Adrenal gland (tissue), 19 donors: Measurements from ENCODE around the gene HGS. TPM values are rescaled to one million over a fixed set of nuclear protein-coding genes. Genes with fewer than 3 reads are reported as not detected.

Experiments
- DNase-seq, 7 donors: peaks; one replicate each; pipeline ENCODE4 v3.0.0-alpha.2; 2019 to 2020
- H3K27ac ChIP-seq, 5 donors: fragments of 200-600 bp; sonication (generic) in 4 of 5; 1 replicate in 3 of 5; 2 replicates in 2 of 5; pipeline versions ENCODE4 v1.5.1 to v1.8.0; 2016 to 2020; ENCODE audit warnings: mild to moderate bottlenecking in 1 of 5
- H3K27me3 ChIP-seq: fragments of 200-600 bp; 2 replicates; pipeline ENCODE4 v1.8.0; 2021
- H3K36me3 ChIP-seq, 2 donors: fragments of 200-600 bp; replicated peaks in 1 of 2; 1 replicate in 1 of 2; 2 replicates in 1 of 2; pipeline versions ENCODE4 v1.5.1 to v1.8.0; 2018 to 2022
- H3K4me1 ChIP-seq, 2 donors: fragments of 200-600 bp; replicated peaks in 1 of 2; 1 replicate in 1 of 2; 2 replicates in 1 of 2; pipeline versions ENCODE4 v1.5.1 to v1.8.0; 2018 to 2021
- H3K4me3 ChIP-seq, 4 donors: fragments of 200-600 bp; sonication (generic) in 3 of 4; one replicate each; pipeline ENCODE4 v1.5.1; 2016 to 2018
- H3K9me3 ChIP-seq, 3 donors: fragments of 200-600 bp; sonication (generic) in 1 of 3; replicated peaks in 1 of 3; 1 replicate in 2 of 3; 2 replicates in 1 of 3; pipeline versions ENCODE4 v1.5.1 to v1.8.0; 2016 to 2021
- POLR2A ChIP-seq, 2 donors: fragments of 450-650 bp; IDR thresholded peaks; one replicate each; pipeline ENCODE4 v1.6.1; 2017; ENCODE audit warnings: antibody characterized with exemption in 2 of 2, mild to moderate bottlenecking in 2 of 2, moderate library complexity in 1 of 2
- WGBS, 4 donors: extraction: QIAGEN DNeasy Blood & Tissue Kit in 2 of 4; methylation state at CpG; one replicate each; pipeline versions ENCODE4 v1.1.5 to v1.1.7; 2013 to 2017; 5-methylcytosine and 5-hydroxymethylcytosine counted together
- intact Hi-C, 2 donors: fragments of 100-400 bp; cut with DNase I; formaldehyde crosslinking; loops; one replicate each; pipeline versions ENCODE4 v1.14.1 to v1.15.0; 2022 to 2023
- long read RNA-seq, 10 donors: library from polyadenylated mRNA in 3 of 10; unstranded in 2 of 10; stranded (forward) in 1 of 10; transcript quantifications; one replicate each; pipeline ENCODE4 v2.0.0 and lab custom pipeline, GENCODE V29; 2021 to 2026
- polyA plus RNA-seq, 3 donors: library from polyadenylated mRNA; stranded (reverse); fragments of 200-250 nt in 2 of 3; fragments of 350-450 nt in 1 of 3; fragmentation: Illumina TruSeq in 1 of 3; extraction: RNeasy Lipid Tissue Mini Kit (QIAGEN cat#74804) in 1 of 3; gene quantifications; one replicate each; pipeline ENCODE4 v1.2.3, GENCODE V29; 2013 to 2014
- total RNA-seq, 9 donors: library from RNA; depleted of rRNA in 4 of 9; stranded (reverse); fragments of >200 nt in 4 of 9; fragments of 120-200 nt in 1 of 9; fragmentation: NEBNext Ultra II Directional in 1 of 9; extraction: Animal tissue kit (Norgen Biotek cat#: 25700) in 1 of 9; gene quantifications; one replicate each; pipeline versions ENCODE4 v1.1.0 to v1.2.4, GENCODE V29; 2013 to 2023
- TF ChIP-seq, protein P1 (sequence below), 6 experiments: fragments of 450-650 bp in 4 of 6; fragments of 200-600 bp in 2 of 6; sonication (generic) in 1 of 6; IDR thresholded peaks; 1 replicate in 5 of 6; 2 replicates in 1 of 6; pipeline versions ENCODE4 v1.5.1 to v1.8.0; 2016 to 2021; ENCODE audit warnings: antibody characterized with exemption in 6 of 6, mild to moderate bottlenecking in 2 of 6, moderate library complexity in 1 of 6
- donor health status: healthy with polysubstance abuse.
- donor health status: Bipolar disorder and iron deficiency.
- donor health status: DM: yes; HTN: yes; CAD: no.
- donor health status: DM: no; HTN: no; CAD: no.
- donor health status: DM: no; HTN: no; CAD: no.
- donor health status: DM: yes; HTN: yes; CAD: no.

Gene HGS, protein sequence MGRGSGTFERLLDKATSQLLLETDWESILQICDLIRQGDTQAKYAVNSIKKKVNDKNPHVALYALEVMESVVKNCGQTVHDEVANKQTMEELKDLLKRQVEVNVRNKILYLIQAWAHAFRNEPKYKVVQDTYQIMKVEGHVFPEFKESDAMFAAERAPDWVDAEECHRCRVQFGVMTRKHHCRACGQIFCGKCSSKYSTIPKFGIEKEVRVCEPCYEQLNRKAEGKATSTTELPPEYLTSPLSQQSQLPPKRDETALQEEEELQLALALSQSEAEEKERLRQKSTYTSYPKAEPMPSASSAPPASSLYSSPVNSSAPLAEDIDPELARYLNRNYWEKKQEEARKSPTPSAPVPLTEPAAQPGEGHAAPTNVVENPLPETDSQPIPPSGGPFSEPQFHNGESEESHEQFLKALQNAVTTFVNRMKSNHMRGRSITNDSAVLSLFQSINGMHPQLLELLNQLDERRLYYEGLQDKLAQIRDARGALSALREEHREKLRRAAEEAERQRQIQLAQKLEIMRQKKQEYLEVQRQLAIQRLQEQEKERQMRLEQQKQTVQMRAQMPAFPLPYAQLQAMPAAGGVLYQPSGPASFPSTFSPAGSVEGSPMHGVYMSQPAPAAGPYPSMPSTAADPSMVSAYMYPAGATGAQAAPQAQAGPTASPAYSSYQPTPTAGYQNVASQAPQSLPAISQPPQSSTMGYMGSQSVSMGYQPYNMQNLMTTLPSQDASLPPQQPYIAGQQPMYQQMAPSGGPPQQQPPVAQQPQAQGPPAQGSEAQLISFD
- total RNA-seq (100 to 1,000 TPM in 3 of 9 donors, 10 to 100 TPM in 6; 51.7 to 167 (median 95.4) TPM), polyA plus RNA-seq (100 to 1,000 TPM; 130 to 384 (median 300) TPM)
- long read RNA-seq, donor 1, partial matches to known transcripts, result 0 of 5 reads
- long read RNA-seq, donor 1, other reads (novel, unspliced or antisense), result 0 of 5 reads
- long read RNA-seq, donor 2, partial matches to known transcripts, result 20 of 24 reads
- long read RNA-seq, donor 2, other reads (novel, unspliced or antisense), result 0 of 24 reads
- long read RNA-seq, donor 3, partial matches to known transcripts, result 11 of 16 reads
- long read RNA-seq, donor 3, other reads (novel, unspliced or antisense), result 0 of 16 reads
- long read RNA-seq, donor 4, transcript HGS-201 (22 exons, 2,970 nt), result major isoform, 21 of 32 reads
- long read RNA-seq, donor 4, partial matches to known transcripts, result 9 of 32 reads
- long read RNA-seq, donor 4, other reads (novel, unspliced or antisense), result 1 of 32 reads
- long read RNA-seq, donor 5, transcript HGS-201 (22 exons, 2,970 nt), result major isoform, 166 of 253 reads
- long read RNA-seq, donor 5, partial matches to known transcripts, result 41 of 253 reads
- long read RNA-seq, donor 5, other reads (novel, unspliced or antisense), result 46 of 253 reads
- long read RNA-seq, donor 6, transcript HGS-201 (22 exons, 2,970 nt), result major isoform, 6 of 21 reads
- long read RNA-seq, donor 6, partial matches to known transcripts, result 11 of 21 reads
- long read RNA-seq, donor 6, other reads (novel, unspliced or antisense), result 4 of 21 reads
- long read RNA-seq, donor 7, partial matches to known transcripts, result 5 of 9 reads
- long read RNA-seq, donor 7, other reads (novel, unspliced or antisense), result 0 of 9 reads
- long read RNA-seq, donor 8, transcript HGS-201 (22 exons, 2,970 nt), result major isoform, 9 of 26 reads
- long read RNA-seq, donor 8, partial matches to known transcripts, result 12 of 26 reads
- long read RNA-seq, donor 8, other reads (novel, unspliced or antisense), result 0 of 26 reads
- long read RNA-seq, donor 9, partial matches to known transcripts, result 31 of 34 reads
- long read RNA-seq, donor 9, other reads (novel, unspliced or antisense), result 0 of 34 reads
- long read RNA-seq, donor 10, transcript HGS-201 (22 exons, 2,970 nt), result major isoform, 7 of 15 reads
- long read RNA-seq, donor 10, partial matches to known transcripts, result 5 of 15 reads
- long read RNA-seq, donor 10, other reads (novel, unspliced or antisense), result 0 of 15 reads

DNA sequence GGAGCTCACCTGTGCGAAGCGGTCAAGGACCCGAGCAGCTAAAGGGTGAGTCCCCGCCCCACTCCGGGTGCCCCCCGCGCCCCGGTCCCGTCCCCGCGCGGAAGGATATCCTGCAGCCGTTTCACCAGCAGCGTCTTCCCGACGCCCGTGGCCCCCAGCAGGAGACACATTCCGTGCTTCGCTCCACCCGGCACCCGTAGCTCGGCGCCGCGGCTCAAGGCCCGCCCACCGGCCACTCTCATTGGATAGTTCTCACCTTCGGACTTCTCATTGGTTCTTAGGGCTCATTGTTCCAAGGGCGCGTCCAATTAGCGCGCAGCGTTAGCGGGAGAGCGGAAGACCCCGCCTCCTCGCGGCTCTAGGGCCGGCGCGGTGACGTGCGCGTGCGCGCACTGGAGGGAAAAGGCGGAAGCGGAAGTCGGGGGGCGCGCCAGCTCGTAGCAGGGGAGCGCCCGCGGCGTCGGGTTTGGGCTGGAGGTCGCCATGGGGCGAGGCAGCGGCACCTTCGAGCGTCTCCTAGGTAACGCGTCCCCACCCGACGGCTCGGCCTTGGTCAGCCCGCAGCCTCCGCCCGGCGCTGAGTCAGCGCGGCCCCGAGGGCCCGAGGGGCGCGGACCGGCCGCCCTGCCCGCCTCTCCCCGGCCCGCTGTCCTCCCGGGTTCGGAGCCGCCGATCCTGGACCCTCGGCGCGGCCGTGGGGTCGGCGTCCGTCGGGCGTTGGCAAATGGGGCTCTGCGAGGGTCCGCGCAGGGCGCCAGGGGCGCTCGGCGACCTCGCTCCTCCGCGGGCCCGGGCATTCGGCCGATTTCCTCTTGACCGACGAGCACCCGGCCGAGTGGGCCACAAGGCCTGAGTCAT is at the start of gene HGS, which contains the start of gene ARL16:
Gene HGS (plus strand): TSS at position 428 of the 858 bp plus-strand sequence. CDS start 56 bp downstream, at position 484.
Gene ARL16 (minus strand): TSS at position 214 of the 858 bp plus-strand sequence. CDS start 44 bp downstream, at position 170.
- Histone ChIP-seq H3K4me3 (peak within 1 kb of the TSS; percentile 62 to 94 (median 76)), H3K27me3 (no peaks in the 10 kb centered on the region), H3K36me3 (peaks cover 0 to 34% of the 10 kb centered on the region in 2 donors), H3K9me3 (no peaks in the 10 kb centered on the region), H3K27ac (peak within 1 kb of the TSS; percentile 72 to 95 (median 88)), H3K4me1 (peaks cover 18 to 29% of the 10 kb centered on the region in 2 donors)
- intact Hi-C loops, result no loop called here
- TF ChIP-seq, protein P1, sequence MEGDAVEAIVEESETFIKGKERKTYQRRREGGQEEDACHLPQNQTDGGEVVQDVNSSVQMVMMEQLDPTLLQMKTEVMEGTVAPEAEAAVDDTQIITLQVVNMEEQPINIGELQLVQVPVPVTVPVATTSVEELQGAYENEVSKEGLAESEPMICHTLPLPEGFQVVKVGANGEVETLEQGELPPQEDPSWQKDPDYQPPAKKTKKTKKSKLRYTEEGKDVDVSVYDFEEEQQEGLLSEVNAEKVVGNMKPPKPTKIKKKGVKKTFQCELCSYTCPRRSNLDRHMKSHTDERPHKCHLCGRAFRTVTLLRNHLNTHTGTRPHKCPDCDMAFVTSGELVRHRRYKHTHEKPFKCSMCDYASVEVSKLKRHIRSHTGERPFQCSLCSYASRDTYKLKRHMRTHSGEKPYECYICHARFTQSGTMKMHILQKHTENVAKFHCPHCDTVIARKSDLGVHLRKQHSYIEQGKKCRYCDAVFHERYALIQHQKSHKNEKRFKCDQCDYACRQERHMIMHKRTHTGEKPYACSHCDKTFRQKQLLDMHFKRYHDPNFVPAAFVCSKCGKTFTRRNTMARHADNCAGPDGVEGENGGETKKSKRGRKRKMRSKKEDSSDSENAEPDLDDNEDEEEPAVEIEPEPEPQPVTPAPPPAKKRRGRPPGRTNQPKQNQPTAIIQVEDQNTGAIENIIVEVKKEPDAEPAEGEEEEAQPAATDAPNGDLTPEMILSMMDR (IDR thresholded peaks at IDR 0.05), result no peak
- peak; percentile 52 to 65 for TF ChIP-seq POLR2A (IDR thresholded peaks at IDR 0.05)
- 0 to 1% (median 0%) methylated on average over 6 to 111 of the region's 112 CpGs; no CpG with 5 or more reads in 1 of the 4 donors for WGBS, 4 donors
- peak; percentile 97 to 99 (median 98) for DNase-seq

DNA sequence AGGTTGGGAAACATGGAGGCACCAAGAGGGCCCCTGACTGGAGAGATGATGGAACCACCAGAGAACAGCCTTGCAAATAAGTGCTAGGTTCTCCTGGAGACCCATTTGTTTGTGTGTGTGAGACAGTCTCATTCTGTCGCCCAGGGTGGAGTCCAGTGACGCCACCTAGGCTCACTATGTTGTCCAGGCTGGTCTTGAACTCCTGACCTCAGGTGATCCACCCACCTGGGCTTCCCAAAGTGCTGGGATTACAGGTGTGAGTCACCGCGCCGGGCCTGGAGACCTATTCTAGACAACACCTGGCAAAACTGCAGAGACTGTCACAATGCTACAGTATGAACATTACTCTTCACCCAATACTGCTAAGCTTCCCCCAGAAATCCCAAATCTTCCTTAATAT is 48.4 kb upstream of the HGS start:
- H3K4me3 ChIP-seq, result peak overlapping the region in 1 of 4 donors; percentile 100
- TF ChIP-seq, protein P1 (IDR thresholded peaks at IDR 0.05), result no peak
- no peak for TF ChIP-seq POLR2A (IDR thresholded peaks at IDR 0.05)
- H3K9me3 ChIP-seq, result no peaks in the 10 kb centered on the region
- no peak overlapping the region for H3K27ac ChIP-seq
- WGBS, 4 donors, result 69 to 94% (median 87%) methylated on average over 4 to 5 of the region's 5 CpGs
- H3K4me1 ChIP-seq, result peaks cover 10 to 36% of the 10 kb centered on the region in 2 donors
- no peaks in the 10 kb centered on the region for H3K27me3 ChIP-seq
- DNase-seq, result no peak
- no peaks in the 10 kb centered on the region for H3K36me3 ChIP-seq
- intact Hi-C loops, result no loop called here
